Omental fat pad (tissue), 4 donors: Measurements from ENCODE around the gene NEBL. TPM values are rescaled to one million over a fixed set of nuclear protein-coding genes. Genes with fewer than 3 reads are reported as not detected.

Experiments used
- ATAC-seq: fragments of 150-250 bp; one replicate; pipeline ENCODE4 v1.9.1; 2016; ENCODE audit warnings: mild to moderate bottlenecking, moderate library complexity; ENCODE audit not compliant: low FRiP score
- DNase-seq: peaks from one replicate; pipeline ENCODE4 v3.0.0-alpha.2; 2019; ENCODE audit warnings: low spot score
- total RNA-seq, 4 donors: library from RNA; depleted of rRNA; stranded (reverse); fragments of >200 nt; gene quantifications; one replicate each; pipeline ENCODE4 v1.1.0, GENCODE V29; 2016
- TF ChIP-seq, protein P1 (sequence below), 3 donors: fragments of 450-650 bp; IDR thresholded peaks; one replicate each; pipeline ENCODE4 v1.5.1; 2016 to 2017; ENCODE audit warnings: antibody characterized with exemption in 3 of 3, mild to moderate bottlenecking in 3 of 3, moderate library complexity in 2 of 3

NEBL gene
- total RNA-seq, 4 donors from 2014 or later, result 6.4 to 20.5 (median 12.7) TPM

- TF ChIP-seq, protein P1, sequence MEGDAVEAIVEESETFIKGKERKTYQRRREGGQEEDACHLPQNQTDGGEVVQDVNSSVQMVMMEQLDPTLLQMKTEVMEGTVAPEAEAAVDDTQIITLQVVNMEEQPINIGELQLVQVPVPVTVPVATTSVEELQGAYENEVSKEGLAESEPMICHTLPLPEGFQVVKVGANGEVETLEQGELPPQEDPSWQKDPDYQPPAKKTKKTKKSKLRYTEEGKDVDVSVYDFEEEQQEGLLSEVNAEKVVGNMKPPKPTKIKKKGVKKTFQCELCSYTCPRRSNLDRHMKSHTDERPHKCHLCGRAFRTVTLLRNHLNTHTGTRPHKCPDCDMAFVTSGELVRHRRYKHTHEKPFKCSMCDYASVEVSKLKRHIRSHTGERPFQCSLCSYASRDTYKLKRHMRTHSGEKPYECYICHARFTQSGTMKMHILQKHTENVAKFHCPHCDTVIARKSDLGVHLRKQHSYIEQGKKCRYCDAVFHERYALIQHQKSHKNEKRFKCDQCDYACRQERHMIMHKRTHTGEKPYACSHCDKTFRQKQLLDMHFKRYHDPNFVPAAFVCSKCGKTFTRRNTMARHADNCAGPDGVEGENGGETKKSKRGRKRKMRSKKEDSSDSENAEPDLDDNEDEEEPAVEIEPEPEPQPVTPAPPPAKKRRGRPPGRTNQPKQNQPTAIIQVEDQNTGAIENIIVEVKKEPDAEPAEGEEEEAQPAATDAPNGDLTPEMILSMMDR (IDR thresholded peaks at IDR 0.05), result no peak
- ATAC-seq (no peak), DNase-seq (no peak)
Observed at GRCh38 chr10:20920061-20920460, 22.9 kb upstream of the NEBL start.

- ATAC-seq (no peak), DNase-seq (no peak)
- TF ChIP-seq, protein P1 (IDR thresholded peaks at IDR 0.05), result no peak
Observed at GRCh38 chr10:20919481-20919880, 22.4 kb upstream of the NEBL start.

- DNase-seq (no peak), ATAC-seq (no peak)
- TF ChIP-seq, protein P1 (IDR thresholded peaks at IDR 0.05), result no peak
Observed at GRCh38 chr10:20916976-20917375, 19.9 kb upstream of the NEBL start.

DNA sequence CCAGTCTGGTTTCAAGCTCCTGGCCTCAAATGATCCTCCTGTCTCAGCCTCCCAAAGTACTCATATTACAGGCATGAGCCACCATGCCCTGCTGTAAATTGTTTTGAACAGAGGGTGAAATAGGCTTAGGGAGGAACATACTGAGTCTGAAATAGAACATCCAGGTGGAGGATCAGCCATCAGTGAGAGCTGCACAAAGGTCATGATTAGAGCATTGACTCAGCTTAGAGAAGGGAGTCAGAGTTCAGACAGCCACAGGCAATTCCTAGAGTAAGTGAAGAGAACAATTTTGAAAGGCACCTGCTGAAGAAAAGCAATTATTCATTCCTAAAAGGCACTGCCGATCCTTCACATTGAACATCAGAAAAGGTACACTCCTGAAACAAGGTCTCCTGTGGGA lies 15.9 kb upstream of the NEBL start:
- no peak for ATAC-seq
- TF ChIP-seq, protein P1 (IDR thresholded peaks at IDR 0.05), result no peak
- no peak for DNase-seq

DNA sequence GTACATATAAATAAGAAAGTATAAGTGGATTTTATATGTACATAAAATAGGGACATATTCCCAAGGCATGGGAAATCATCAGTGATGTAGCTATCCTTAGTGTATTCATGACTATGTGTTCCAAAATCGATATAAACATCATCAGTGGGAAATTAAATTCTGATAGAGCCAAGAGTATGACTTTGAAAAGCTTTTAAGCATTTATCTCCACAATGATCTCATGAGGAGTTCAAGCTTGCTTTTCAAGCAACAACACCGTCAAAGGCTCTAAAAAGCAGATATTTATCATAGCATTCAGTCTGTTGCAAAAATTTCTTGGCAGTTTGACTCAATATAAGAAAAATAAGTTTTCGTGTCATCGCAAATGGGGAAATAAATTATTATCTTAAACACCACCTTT lies 14.5 kb upstream of the NEBL start:
- DNase-seq (no peak), ATAC-seq (no peak)
- TF ChIP-seq, protein P1 (IDR thresholded peaks at IDR 0.05), result no peak

DNA sequence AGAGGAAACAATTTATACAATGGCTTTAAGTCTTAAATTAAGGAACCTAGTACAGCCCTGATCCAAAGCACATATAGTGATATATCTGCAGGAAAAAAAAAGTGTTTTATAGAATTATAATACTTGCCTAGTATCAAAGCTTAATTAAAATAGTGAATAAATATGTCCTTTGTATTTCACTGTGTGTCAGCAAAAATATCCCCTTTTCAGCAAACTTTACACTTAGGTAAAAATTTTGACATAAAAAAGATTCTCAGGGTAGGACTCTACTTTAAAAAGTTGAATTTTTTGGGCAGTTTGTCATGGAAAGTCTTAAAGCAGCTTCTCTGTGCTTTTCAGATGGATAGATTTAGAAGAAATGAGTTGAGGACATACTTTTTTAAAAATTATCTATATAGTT lies 12.7 kb upstream of the NEBL start:
- no peak for DNase-seq
- ATAC-seq, result no peak
- TF ChIP-seq, protein P1 (IDR thresholded peaks at IDR 0.05), result no peak

- DNase-seq (no peak), ATAC-seq (no peak)
- TF ChIP-seq, protein P1 (IDR thresholded peaks at IDR 0.05), result no peak
Observed at GRCh38 chr10:20908391-20908790, 11.3 kb upstream of the NEBL start.
